ENCODE results near the gene AATF.

GRCh38 chr17:37079065-37079708 is 130.4 kb downstream of the AATF start:
- TF ChIP-seq POLR2A (IDR thresholded peaks at IDR 0.05), result no peak
- TF ChIP-seq CTCF (IDR thresholded peaks at IDR 0.05), result no peak
- TF ChIP-seq POLR2AphosphoS5 (IDR thresholded peaks at IDR 0.05), result no peak

Data from breast epithelium (tissue), 3 donors.